UCSD-AML1 (cell line): ENCODE results near the gene AMDHD1.

ENCODE experiments used
- DNase-seq: peaks from one replicate; lab custom pipeline; 2025; ENCODE audit not compliant: unreplicated experiment; lab: John Stamatoyannopoulos, UW

Gene AMDHD1, protein sequence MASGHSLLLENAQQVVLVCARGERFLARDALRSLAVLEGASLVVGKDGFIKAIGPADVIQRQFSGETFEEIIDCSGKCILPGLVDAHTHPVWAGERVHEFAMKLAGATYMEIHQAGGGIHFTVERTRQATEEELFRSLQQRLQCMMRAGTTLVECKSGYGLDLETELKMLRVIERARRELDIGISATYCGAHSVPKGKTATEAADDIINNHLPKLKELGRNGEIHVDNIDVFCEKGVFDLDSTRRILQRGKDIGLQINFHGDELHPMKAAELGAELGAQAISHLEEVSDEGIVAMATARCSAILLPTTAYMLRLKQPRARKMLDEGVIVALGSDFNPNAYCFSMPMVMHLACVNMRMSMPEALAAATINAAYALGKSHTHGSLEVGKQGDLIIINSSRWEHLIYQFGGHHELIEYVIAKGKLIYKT

DNA sequence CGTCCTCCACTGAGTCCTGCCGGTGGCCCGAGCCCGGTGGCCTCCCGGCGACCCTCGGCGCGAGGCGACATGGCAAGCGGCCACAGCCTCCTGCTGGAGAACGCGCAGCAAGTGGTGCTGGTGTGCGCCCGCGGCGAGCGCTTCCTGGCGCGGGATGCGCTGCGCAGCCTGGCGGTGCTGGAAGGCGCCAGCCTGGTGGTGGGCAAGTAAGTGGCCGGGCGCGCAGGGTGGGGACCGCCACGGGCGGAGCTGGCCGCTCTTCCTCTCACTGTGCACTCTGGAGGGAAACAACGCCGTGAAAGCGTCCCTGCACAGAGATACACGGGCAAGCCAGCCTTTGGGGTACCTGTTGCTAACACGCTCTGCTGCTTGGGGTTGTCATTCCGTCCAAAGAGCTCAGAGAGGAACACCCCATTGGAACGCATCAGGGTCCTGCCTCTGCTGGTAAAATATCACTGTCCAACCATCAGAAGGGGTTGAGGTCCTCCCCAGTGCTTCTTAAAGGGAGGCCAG lies at the start of gene AMDHD1:
TSS of gene AMDHD1 (plus strand) at position 2 of the 513 bp plus-strand sequence. CDS start at position 70, 68 bp downstream.
- peak; percentile 35 for DNase-seq

DNA sequence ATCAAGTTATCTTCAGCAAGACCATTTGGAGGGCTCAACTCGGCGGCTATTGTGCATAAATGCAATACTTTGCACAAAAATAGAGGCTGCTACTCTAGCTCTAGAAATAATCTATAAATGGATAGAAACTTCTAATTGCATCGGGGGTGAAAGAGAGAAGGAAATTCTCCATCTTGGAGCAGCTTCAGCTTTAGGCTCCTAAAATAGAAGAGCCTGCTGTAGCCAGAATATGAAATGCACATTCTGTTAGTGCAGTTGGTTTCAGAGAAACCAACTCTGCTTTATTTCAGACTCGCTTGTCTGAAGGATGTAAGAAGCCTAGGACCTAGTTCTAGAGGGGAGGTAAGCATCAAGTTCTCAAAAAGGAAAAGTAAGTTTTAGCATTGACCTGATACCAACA lies 46.3 kb upstream of the AMDHD1 start:
- DNase-seq = no peak

DNA sequence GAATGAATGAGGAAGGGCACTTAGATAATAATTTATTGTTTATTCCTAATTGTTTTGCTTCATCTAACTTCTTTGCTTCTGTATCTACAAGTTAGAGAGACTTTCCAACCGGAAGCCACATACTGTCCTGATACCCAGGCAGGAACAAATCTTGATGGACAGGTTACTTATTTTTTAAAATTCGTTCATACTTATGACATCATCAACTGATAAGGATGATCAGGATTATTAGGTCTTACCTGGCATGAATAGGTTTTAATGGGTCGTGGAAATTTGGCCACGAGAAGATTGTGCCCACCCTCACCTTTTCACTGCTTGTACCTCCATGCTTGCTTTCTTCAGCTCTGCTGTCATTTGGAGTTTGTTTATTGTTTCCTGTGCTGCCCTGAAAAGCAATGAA lies 45.0 kb upstream of the AMDHD1 start:
- no peak for DNase-seq

DNA sequence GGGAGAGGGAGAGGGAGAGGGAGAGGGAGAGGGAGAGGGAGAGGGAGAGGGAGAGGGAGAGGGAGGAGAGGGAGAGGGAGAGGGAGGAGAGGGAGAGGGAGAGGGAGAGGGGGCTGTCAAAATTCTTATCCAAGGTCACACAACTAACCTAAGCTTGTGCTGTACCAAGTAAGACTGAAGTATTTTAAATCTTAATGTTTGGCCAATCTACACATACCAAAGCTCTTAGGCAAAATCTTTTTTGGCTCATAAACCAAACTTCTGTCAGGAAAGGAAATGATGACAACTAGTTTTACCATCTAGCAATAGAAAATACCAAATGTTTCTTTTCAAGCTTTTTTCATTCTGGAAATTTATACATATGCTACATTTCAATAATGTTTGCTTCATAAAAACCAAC lies 34.6 kb upstream of the AMDHD1 start:
- no peak for DNase-seq

DNA sequence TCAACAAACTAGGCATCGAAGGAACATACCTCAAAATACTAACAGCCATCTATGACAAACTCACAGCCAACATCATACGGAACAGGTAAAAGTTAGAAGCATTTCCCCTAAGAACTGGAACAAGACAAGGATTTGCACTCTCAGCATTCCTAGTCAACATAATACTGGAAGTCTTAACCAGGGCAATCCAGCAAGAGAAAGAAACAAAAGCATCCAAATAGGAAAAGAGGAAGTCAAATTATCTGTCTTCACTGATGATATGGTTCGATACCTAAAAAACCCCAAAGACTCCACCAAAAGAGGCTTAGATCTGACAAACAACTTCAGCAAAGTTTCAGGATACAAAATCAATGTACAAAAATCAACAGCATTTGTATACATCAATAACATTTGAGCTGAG lies 33.3 kb upstream of the AMDHD1 start:
- DNase-seq = no peak

DNA sequence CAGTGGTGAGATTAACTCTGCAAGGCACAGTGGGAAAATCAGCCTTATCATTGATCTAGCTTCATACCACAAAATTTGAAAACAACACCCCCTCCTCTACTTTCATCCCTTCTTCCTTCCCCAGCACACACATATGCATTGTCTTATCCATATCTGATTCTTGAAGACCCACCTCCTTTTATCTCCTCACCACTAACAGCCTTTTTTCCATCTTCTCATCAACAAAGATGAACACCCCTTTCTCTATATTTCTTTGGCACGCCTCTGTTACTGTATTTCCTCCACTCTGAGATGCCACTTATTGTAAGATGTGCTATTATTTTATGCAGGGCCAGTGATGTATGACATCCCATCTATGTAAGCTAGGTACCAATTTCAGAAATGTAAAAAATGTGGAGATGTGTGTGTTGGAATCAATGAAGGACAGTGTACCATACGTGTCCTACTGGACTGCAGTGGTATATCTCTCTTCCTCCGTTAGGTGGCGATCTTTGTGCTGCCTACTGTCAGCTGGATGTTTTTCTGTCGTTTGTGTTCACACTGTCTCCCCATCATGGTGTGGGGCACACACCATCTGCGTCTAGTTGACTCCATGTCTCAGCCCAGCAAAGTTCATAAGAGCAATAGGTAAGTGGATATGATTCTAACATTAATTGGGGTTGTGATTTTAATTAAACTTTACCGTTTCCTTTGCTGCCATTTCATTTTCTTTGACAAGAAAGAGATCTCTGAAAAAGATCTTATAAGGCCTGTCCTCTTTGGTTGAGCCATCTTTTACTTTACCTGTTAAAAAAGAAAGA lies 24.7 kb upstream of the AMDHD1 start:
- DNase-seq = no peak

DNA sequence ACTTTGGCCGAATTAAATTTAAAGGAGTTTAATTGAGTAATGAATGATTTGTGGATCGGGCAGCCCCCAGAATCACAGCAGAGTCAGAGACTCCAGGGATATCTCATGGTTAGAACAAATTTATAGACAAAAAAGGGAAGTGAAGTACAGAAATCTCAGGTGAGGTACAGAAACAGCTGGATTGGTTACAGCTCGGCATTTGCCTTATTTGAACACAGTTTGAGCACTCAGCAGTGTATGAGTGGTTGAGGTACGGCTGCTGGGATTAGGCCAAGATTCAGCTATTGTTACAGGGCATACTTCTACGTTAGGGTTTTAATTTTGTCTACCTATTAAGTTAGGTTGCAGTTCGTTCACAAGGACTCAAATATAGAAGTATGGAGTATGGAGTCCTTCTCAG lies 24.0 kb upstream of the AMDHD1 start:
- no peak for DNase-seq

DNA sequence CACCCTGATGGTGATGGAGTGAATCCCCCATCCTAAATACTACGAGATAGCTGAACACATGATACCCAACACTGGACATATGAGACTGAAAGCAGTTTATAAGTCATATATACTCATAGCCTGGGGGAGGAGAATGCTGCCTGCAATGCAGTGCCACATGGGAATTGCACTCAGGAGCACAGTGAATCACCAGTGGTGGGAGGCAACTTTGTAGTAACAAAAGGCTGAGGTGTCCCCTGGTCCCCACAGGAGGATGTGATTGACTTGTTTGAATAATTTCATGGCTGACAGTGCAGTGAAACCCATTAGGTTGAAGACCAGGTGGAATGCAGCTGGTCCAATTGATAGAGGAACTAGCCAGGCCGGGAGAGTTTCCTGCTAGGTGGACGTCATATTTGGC lies 20.9 kb upstream of the AMDHD1 start:
- DNase-seq = no peak

DNA sequence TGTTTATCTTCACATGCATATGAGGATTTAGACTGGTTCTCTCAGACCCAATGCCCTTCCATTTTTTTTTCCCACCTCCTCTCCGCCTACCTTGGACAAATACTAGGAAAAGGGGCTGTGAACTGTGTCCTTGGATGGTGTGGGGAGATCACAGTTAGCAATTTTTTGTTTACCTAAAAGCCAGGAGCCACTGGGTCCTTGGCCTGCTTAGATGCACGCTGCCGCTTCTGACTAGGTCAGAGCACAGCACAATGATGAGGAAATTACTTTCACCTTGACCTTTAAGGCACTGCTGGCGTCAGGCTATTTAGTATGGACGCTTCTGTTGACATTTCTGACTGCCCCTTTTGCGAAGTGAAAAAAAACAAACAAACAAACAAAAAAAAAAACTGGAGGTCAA lies 2.6 kb upstream of the AMDHD1 start:
- DNase-seq = no peak

DNA sequence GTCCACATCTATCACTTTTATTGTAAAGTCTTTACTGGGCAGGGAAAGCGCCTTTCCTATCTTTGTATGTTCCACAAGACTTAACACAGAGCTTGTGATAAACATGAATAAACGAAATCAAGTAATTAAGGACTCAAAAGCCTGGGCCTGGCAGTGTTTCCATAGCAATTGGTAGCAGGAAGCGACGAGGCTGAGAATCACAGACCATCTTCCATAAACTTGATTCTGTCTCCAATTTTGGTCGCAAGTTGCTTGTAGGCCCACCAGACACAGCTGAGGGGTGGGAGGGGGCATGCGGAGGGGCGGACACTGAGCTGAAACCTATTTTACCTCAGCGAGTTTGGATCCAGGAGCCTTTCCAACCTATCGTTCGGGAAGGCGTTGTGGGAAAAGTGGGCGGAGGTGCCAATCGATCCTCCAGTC lies 1.0 kb upstream of the AMDHD1 start:
- no peak for DNase-seq

DNA sequence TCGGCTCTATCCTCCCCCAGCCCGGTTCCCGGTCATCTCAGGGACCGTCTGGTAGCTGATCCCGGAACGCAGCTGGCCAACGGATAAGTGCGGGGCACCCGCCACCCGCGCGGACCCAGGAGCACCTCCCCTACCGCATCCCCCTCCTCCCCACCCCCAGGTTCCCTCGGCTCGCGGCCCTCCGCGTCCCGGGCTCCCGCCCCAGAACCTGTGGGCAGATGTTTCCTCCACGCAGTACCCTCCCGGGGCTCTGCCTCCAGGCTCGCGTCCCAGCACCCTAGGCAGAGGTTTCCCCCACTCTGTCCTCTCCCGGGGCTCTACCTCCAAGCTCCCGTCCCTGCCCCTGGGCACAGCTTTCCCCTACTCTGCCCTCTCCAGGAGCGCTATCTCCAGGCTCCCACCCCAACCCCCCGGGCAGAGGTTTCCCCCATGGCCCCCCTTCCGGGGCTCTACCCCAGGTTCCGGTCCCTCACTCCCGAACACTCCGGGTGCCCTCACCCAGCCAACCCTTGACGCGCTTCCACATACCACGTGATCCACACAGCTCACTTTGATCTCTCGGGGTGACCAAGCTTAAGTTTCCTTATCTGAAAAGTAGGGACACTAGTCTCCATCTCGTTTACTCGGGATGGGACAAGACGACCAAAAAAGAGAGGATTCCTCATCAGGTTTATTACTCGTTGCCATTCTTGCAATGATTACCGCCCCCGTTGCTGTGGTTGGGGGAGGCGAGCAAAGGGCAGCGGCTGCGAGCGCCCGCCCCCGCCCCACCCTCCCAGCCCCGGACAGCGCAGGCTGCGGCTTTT lies 404 bp upstream of the AMDHD1 start, which contains the start of gene CCDC38:
TSS of gene CCDC38 (minus strand) at position 91 of the 806 bp plus-strand sequence. CDS start 6,105 bp downstream, outside the sequence.
- peak; percentile 38 for DNase-seq

DNA sequence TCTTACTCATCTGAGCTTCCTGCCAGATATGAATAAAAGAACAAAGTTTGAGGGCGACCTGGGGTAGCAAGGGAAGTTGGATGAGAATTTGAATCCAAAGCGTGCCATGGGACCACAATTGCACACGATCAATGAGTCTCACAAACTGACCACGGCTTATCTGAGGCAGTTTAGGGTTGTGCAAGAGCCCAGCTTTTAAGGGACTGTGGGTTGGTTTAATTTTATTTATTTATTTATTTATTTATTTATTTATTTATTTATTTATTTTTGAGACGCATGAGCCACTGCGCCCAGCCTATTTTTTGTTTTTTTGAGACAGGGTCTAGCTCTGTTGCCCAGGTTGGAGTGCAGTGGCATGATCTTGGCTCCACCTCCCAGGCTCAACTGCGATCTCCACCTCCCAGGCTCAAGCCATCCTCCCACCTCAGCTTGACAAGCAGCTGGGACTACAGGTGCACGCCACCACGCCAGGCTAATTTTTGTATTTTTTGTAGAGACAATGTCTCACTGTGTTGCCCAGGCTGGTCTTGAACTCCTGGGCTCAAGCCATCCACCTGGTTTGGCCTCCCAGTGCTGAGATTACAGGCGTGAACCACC lies 1.1 kb downstream of the AMDHD1 start:
- no peak for DNase-seq

DNA sequence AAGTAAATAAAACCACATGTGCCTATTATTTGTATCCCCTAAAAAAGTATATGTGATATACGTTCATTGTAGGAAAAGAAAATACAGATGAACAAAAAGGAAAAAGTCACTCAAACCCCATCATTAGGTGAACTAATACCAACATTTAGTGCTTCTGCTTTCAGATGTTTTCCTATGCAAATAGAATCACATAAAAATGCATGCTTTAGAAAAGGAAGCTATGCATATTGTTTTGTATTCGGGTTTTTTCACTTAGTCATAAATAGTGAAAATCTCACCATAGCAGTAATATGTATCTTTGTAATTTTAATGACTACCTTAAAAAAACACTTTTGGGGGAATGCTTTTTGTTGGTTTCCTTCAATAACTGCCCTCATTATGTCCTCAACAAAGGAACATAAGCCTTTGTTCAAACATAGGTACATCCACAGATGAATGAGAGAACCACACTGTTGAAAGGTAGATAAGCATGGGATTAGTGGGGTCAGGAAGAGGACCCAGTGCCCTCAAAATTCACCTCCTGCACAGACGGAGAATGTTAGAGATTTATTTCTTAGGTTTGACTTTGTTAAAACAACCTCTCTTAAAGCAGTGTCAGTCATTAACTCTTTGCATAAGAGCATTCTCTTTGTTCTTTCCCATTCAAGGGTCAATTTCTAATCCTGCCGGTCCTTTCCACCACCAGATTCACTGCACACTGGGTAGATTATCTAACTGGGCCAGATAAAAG lies 6.5 kb downstream of the AMDHD1 start:
- no peak for DNase-seq

DNA sequence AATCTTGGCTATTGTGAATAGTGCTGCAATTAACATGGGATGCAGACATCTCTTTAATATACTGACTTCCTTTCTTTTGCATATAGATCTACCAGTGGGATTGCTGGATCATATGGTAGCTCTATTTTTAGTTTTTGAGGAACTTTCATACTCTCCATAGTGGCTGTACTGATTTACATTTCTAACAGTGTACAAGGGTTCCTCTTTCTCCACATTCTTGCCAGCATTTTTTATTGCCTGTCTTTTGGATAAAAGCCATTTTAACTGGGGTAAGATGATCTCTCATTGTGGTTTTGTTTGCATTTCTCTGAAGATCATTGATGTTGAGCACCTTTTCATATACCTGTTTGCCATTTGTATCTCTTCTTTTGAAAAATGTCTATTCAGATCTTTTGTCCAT lies 8.4 kb downstream of the AMDHD1 start:
- DNase-seq = no peak

DNA sequence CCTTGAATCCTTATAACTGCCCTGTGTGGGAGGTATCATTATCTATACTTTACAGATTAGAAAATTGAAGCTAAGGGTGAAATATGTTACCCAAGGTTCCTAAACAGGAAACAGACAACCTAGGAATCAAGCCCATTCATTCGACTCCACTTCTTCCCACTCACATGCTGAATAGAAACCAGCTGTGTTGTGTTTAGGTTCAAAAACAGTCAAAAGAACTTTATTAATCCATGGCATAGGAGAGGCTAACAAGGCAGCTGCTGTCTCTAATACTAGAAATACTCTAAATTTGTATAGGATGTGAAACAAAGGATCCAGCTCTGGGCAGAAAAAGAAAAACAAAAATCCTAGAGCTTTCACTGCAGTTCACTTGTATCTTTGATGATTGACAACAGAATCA lies 9.9 kb downstream of the AMDHD1 start:
- DNase-seq = no peak

DNA sequence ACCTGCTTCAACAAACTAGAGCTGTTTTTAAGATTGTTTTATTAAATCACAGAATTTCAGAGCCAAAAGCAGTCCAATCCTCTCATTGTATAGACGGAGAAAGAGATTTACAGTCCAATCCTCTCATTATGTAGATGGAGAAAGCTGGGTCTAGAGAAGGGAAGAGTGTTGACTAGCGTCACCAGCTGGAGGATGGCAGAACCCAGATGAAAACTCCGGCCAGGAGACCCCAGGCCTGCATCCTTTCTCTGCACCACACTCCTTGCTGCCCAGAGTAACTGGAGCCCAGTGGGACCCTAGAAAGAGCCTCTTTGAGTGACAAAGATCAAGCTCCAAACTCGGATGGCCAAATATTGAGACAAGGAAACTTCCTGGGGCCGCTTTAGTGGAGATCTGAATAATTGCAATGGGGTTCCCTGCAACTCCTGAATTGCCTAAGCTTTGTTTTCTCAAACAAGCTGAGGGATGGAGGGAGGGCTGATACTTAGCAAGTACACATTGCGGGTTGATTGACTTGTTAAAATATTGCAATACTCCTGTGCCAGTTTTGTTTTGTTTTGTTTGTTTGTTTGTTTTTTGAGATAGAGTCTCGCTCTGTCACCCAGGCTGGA lies 12.5 kb downstream of the AMDHD1 start:
- DNase-seq = no peak

DNA sequence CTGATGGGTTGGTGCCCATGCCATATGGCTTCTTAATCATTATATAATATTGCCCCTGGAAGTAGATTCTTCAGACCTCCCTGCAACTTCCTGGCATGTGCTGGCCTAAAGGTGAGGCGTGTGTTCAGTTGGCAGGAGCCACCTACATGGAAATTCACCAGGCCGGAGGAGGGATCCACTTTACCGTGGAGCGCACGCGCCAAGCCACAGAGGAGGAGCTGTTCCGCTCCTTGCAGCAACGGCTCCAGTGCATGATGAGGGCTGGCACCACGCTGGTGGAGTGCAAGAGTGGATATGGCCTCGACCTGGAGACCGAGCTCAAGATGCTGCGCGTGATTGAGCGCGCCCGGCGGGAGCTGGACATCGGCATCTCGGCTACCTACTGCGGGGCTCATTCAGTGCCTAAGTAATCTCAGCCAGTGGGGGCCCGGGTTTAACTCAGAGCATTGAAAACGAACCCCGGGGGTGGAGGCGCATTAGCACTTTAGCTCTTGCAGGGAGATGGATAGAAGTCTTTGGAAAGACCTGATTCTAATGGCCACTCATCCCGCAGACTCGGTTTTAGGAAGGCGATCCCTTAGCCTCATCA lies 13.5 kb downstream of the AMDHD1 start:
- DNase-seq = no peak

DNA sequence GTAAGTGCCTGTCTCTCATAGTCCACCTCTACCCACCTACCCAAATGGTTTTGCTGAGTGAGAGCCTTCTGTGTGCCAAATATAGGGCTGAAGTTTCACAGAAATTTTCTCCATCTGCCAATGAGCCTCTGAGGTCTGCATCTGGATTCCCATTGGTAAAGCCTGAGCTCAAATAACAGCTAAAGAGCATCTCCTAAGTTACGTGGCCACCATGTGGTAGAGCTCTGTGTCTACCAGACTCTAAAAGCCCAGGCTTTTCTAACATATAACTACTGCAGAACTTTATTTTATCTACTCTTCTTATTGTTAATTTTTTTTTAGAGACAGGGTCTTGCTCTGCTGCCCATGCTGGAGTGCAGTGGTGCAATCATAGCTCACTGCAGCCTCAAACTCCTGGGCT lies 16.0 kb downstream of the AMDHD1 start:
- DNase-seq = no peak

DNA sequence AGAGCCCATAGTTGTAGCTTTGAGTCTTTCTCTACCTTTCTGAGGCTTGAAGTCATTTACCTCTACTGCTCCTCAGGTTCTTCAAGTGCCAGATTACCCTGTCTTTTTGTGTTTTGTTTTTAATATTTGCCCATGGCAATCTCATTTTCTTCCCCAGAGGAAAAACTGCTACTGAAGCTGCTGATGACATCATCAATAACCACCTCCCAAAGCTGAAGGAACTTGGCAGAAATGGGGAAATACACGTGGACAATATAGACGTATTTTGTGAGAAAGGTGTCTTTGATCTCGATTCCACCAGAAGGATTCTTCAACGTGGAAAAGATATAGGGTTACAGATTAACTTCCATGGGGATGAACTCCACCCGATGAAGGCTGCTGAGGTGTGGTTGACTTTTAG lies 17.1 kb downstream of the AMDHD1 start:
- no peak for DNase-seq
